HFFc6 (cell line): Measurements from ENCODE around the gene SLC22A31. TPM values are rescaled to one million over a fixed set of nuclear protein-coding genes. Genes with fewer than 3 reads are reported as not detected.
"Not testable (repeated sequence)": the region's sequence is repeated elsewhere in the genome, so short reads cannot be mapped to it uniquely, and the experiment has no call there.

ENCODE experiments used
- DNase-seq: peaks from one replicate; pipeline ENCODE4 v3.0.0-alpha.2; 2018
- H3K27ac Mint-ChIP-seq: 2 replicates; pipeline ENCODE4 v1.8.0; 2020; ENCODE audit warnings: mild to moderate bottlenecking, mixed read lengths
- H3K27me3 Mint-ChIP-seq: 2 replicates; pipeline ENCODE4 v1.8.0; 2021; ENCODE audit warnings: mild to moderate bottlenecking, moderate library complexity, mixed read lengths; ENCODE audit not compliant: insufficient read depth
- H3K36me3 Mint-ChIP-seq: 2 replicates; pipeline ENCODE4 v1.8.0; 2021; ENCODE audit warnings: low read depth, mixed read lengths
- H3K4me1 Mint-ChIP-seq: 2 replicates; pipeline ENCODE4 v1.8.0; 2020; ENCODE audit warnings: low read depth, mixed read lengths
- H3K4me3 Mint-ChIP-seq: 2 replicates; pipeline ENCODE4 v1.8.0; 2020; ENCODE audit warnings: mild to moderate bottlenecking, moderate library complexity, mixed read lengths
- H3K9me3 Mint-ChIP-seq: 2 replicates; pipeline ENCODE4 v1.8.0; 2020; ENCODE audit warnings: mild to moderate bottlenecking, mixed read lengths
- CTCF ChIP-seq: fragments of 200-600 bp; sonication (generic); IDR thresholded peaks from 2 replicates; pipeline ENCODE4 v1.5.0; 2021; ENCODE audit warnings: antibody characterized with exemption, mild to moderate bottlenecking
- total RNA-seq, 6 experiments: library from RNA; stranded (reverse); fragmentation: NEBNext Ultra II Directional; extraction: Animal tissue kit (Norgen Biotek cat#: 25700); gene quantifications; 2 replicates in 1 of 6; 3 replicates in 5 of 6; pipeline ENCODE4 v1.2.3, GENCODE V29; 2021

SLC22A31 gene
- total RNA-seq, 6 experiments from 2014 or later: not detected

- peaks cover 6% of the 10 kb centered on the region for H3K36me3 Mint-ChIP-seq
- H3K27me3 Mint-ChIP-seq: peaks cover 4% of the 10 kb centered on the region
- H3K27ac Mint-ChIP-seq: no peak overlapping the region
- no peak for DNase-seq
- no peak for TF ChIP-seq CTCF
- peaks cover 11% of the 10 kb centered on the region for H3K9me3 Mint-ChIP-seq
- no peak overlapping the region for H3K4me3 Mint-ChIP-seq
- no peaks in the 10 kb centered on the region; the same call in 1 of the 2 replicates for H3K4me1 Mint-ChIP-seq
Observed at GRCh38 chr16:89244754-89245153, 44.4 kb upstream of the SLC22A31 start.

- not testable (repeated sequence) for H3K36me3 Mint-ChIP-seq, H3K9me3 Mint-ChIP-seq, H3K4me3 Mint-ChIP-seq, DNase-seq, H3K27ac Mint-ChIP-seq, H3K27me3 Mint-ChIP-seq, H3K4me1 Mint-ChIP-seq
Observed at GRCh38 chr16:89244264-89244663, 43.9 kb upstream of the SLC22A31 start.

- Mint-ChIP-seq H3K9me3 (no peaks in the 10 kb centered on the region; the same call in 1 of the 2 replicates), H3K4me1 (no peaks in the 10 kb centered on the region; the same call in 1 of the 2 replicates), H3K27me3 (peaks cover 4% of the 10 kb centered on the region), H3K27ac (no peak overlapping the region), H3K4me3 (0 out of 2 replicates have a peak overlapping the region, but pooled peaks have one; percentile 26), H3K36me3 (peaks cover 4% of the 10 kb centered on the region; the same call in 1 of the 2 replicates)
- TF ChIP-seq CTCF: no peak
- no peak for DNase-seq
Observed at GRCh38 chr16:89243664-89244063, 43.3 kb upstream of the SLC22A31 start.

- no peaks in the 10 kb centered on the region for H3K9me3 Mint-ChIP-seq
- peaks cover 1% of the 10 kb centered on the region for H3K27me3 Mint-ChIP-seq
- H3K27ac Mint-ChIP-seq: no peak overlapping the region
- no peaks in the 10 kb centered on the region; the same call in 1 of the 2 replicates for H3K4me1 Mint-ChIP-seq
- H3K36me3 Mint-ChIP-seq: peaks cover 4% of the 10 kb centered on the region; the same call in 1 of the 2 replicates
- TF ChIP-seq CTCF: no peak
- DNase-seq: no peak
- peak overlapping the region; percentile 26; the same call in 1 of the 2 replicates for H3K4me3 Mint-ChIP-seq
Observed at GRCh38 chr16:89242795-89243200, 42.5 kb upstream of the SLC22A31 start.

- peak; percentile 66 for DNase-seq
- no peaks in the 10 kb centered on the region for H3K9me3 Mint-ChIP-seq
- no peak for TF ChIP-seq CTCF
- peaks cover 4% of the 10 kb centered on the region; the same call in 1 of the 2 replicates for H3K36me3 Mint-ChIP-seq
- H3K4me1 Mint-ChIP-seq: no peaks in the 10 kb centered on the region; the same call in 1 of the 2 replicates
- peak overlapping the region; percentile 99 for H3K27ac Mint-ChIP-seq
- H3K4me3 Mint-ChIP-seq: peak overlapping the region; percentile 100
- peaks cover 5% of the 10 kb centered on the region for H3K27me3 Mint-ChIP-seq
Observed at GRCh38 chr16:89241187-89242007, 41.1 kb upstream of the SLC22A31 start.

GRCh38 chr16:89237733-89238132, 37.4 kb upstream of the SLC22A31 start:
- no peak overlapping the region for H3K4me3 Mint-ChIP-seq
- peaks cover 5% of the 10 kb centered on the region; the same call in 1 of the 2 replicates for H3K9me3 Mint-ChIP-seq
- H3K27me3 Mint-ChIP-seq: peaks cover 3% of the 10 kb centered on the region
- no peak for TF ChIP-seq CTCF
- H3K36me3 Mint-ChIP-seq: peaks cover 20% of the 10 kb centered on the region
- no peak overlapping the region for H3K27ac Mint-ChIP-seq
- no peaks in the 10 kb centered on the region for H3K4me1 Mint-ChIP-seq
- no peak for DNase-seq
